ENCODE measurements around the gene C2CD4C. TPM values are rescaled to one million over a fixed set of nuclear protein-coding genes. Genes with fewer than 3 reads are reported as not detected.

Gene C2CD4C
- total RNA-seq, 1 donor from 2014 or later: 5.7 TPM

GRCh38 chr19:419721-420515, 11.0 kb upstream of the C2CD4C start:
- Histone ChIP-seq H3K9me3 (no peaks in the 10 kb centered on the region), H3K4me1 (no peaks in the 10 kb centered on the region), H3K27ac (no peak overlapping the region), H3K4me3 (no peak overlapping the region), H3K36me3 (no peaks in the 10 kb centered on the region), H3K27me3 (no peaks in the 10 kb centered on the region)
- intact Hi-C loops (cut with DNase I): no loop called here
- no peak for DNase-seq (ENCODE audit: low spot score in 2 of 2)
- TF ChIP-seq, protein P1, sequence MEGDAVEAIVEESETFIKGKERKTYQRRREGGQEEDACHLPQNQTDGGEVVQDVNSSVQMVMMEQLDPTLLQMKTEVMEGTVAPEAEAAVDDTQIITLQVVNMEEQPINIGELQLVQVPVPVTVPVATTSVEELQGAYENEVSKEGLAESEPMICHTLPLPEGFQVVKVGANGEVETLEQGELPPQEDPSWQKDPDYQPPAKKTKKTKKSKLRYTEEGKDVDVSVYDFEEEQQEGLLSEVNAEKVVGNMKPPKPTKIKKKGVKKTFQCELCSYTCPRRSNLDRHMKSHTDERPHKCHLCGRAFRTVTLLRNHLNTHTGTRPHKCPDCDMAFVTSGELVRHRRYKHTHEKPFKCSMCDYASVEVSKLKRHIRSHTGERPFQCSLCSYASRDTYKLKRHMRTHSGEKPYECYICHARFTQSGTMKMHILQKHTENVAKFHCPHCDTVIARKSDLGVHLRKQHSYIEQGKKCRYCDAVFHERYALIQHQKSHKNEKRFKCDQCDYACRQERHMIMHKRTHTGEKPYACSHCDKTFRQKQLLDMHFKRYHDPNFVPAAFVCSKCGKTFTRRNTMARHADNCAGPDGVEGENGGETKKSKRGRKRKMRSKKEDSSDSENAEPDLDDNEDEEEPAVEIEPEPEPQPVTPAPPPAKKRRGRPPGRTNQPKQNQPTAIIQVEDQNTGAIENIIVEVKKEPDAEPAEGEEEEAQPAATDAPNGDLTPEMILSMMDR (IDR thresholded peaks at IDR 0.05): no peak

DNA sequence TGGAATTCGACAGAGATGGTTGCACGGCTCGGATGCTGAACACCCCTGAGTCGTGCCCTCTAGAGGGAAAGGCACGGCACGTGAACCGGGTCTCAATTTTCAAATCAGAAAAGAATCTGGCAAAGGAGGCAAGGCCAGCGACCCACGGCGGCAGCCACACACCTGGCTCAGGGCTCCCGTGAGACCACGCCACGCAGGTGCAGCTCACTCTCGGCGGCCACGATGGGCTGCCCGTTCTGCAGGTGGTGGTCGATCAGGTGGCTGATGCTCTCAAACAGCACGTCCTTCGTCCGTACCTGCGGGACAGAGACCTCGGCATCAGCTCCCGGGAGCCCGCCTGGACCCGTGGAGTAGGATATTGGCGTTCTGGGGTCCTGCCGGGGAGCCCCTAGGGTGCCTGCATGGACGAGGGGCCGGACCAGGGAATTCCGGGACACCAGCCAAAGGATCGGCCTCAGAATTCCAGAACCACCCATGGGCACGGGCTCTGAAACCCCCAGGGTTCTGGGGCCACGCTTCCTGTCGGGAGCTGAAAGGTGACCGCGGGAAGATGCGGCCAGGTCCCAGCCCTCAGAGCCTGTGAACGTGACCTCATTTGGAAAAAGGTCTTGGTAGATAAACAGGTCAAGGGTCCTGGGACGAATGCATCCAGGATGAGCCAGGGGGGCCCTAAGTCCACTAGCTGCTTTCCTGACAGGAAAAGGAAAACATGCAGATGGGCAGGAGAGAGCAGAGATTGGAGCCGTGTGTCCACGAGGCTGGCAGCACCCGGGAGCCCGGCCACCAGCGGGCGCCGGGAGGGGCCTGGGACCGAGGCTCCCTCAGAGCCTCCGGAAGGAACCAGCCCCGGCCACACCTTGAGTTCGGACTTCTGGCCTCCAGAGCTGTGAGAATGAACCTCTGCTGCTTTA, 10.1 kb upstream of the C2CD4C start:
- H3K27ac ChIP-seq: no peak overlapping the region
- no peak overlapping the region for H3K4me3 ChIP-seq
- intact Hi-C loops (cut with DNase I): no loop called here
- TF ChIP-seq, protein P1 (IDR thresholded peaks at IDR 0.05): no peak
- no peaks in the 10 kb centered on the region for H3K9me3 ChIP-seq
- no peaks in the 10 kb centered on the region for H3K27me3 ChIP-seq
- H3K4me1 ChIP-seq: no peaks in the 10 kb centered on the region
- no peaks in the 10 kb centered on the region for H3K36me3 ChIP-seq
- no peak for DNase-seq (ENCODE audit: low spot score in 2 of 2)

GRCh38 chr19:416416-416815, 7.5 kb upstream of the C2CD4C start:
- intact Hi-C loops (cut with DNase I): no loop called here

DNA sequence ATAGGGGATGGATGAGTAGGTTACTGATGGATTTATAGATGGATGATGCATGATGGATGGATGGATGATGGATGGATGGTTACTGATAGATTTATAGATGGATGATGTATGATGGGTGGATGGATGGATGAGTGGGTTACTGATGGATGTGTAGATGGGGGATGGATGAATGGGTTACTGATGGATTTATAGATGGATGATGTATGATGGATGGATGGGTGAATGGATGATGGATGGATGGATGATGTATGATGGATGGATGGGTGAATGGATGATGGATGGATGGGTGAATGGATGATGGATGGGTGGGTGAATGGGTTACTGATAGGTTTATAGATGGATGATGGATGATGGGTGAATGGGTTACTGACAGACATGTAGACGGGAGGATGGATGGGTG, 6.3 kb upstream of the C2CD4C start:
- intact Hi-C loops (cut with DNase I): no loop called here
- no peaks in the 10 kb centered on the region for H3K27me3 ChIP-seq
- DNase-seq (ENCODE audit: low spot score in 2 of 2): no peak
- H3K36me3 ChIP-seq: no peaks in the 10 kb centered on the region
- TF ChIP-seq, protein P1 (IDR thresholded peaks at IDR 0.05): no peak
- no peaks in the 10 kb centered on the region for H3K9me3 ChIP-seq
- no peak overlapping the region for H3K4me3 ChIP-seq
- H3K4me1 ChIP-seq: no peaks in the 10 kb centered on the region
- H3K27ac ChIP-seq: no peak overlapping the region

More at GRCh38 chr19:416416-416815, 7.5 kb upstream of the C2CD4C start:
- DNase-seq (ENCODE audit: low spot score in 2 of 2): no peak
- Histone ChIP-seq H3K4me1 (no peaks in the 10 kb centered on the region), H3K4me3 (no peak overlapping the region), H3K36me3 (no peaks in the 10 kb centered on the region), H3K27me3 (no peaks in the 10 kb centered on the region), H3K27ac (no peak overlapping the region), H3K9me3 (no peaks in the 10 kb centered on the region)
- TF ChIP-seq, protein P1 (IDR thresholded peaks at IDR 0.05): no peak

GRCh38 chr19:413756-414420, 4.9 kb upstream of the C2CD4C start:
- DNase-seq (ENCODE audit: low spot score in 2 of 2): no peak
- TF ChIP-seq, protein P1 (IDR thresholded peaks at IDR 0.05): no peak
- Histone ChIP-seq H3K36me3 (no peaks in the 10 kb centered on the region), H3K27me3 (peaks cover under 1% of the 10 kb centered on the region), H3K9me3 (no peaks in the 10 kb centered on the region), H3K27ac (no peak overlapping the region), H3K4me1 (peaks cover 3 to 9% of the 10 kb centered on the region in 2 donors), H3K4me3 (no peak overlapping the region)
- intact Hi-C loops (cut with DNase I): no loop called here
